H1 (cell line): ENCODE data around the gene YY1AP1. TPM values are rescaled to one million over a fixed set of nuclear protein-coding genes. Genes with fewer than 3 reads are reported as not detected.
"Not testable (repeated sequence)": the region's sequence is repeated elsewhere in the genome, so short reads cannot be mapped to it uniquely, and the experiment has no call there.

ENCODE experiments used
- CTCF ChIA-PET: fragments of 300-600 bp; sonication (Branson Sonifier 250); formaldehyde crosslinking; loops from one replicate; lab custom pipeline; 2021; ENCODE audit not compliant: partially characterized antibody; lab: Charles Lee
- POLR2A ChIA-PET: fragments of 300-600 bp; sonication (Branson Sonifier 250); formaldehyde crosslinking; loops from one replicate; lab custom pipeline; 2021; ENCODE audit warnings: inconsistent platforms; ENCODE audit not compliant: partially characterized antibody; lab: Charles Lee
- DNase-seq, 2 experiments: peaks; one replicate each; pipeline versions ENCODE4 v3.0.0 to v3.0.0-alpha.2; 2010 to 2022; ENCODE audit warnings: low spot score in 2 of 2, low read depth in 1 of 2, mixed read lengths in 1 of 2
- FAIRE-seq: peaks from 2 replicates; lab custom pipeline; 2011; peaks lifted over from hg19 to GRCh38; lab: Jason Lieb, UNC
- H2AFZ ChIP-seq: 2 replicates; pipeline ENCODE4 v1.8.1; 2012; ENCODE audit warnings: low read length, inconsistent platforms
- H2AK5ac ChIP-seq: 2 replicates; pipeline ENCODE4 v1.6.1; 2013; ENCODE audit warnings: low read depth, low read length
- H2BK120ac ChIP-seq: replicated peaks from 2 replicates; pipeline ENCODE3; 2013; ENCODE audit warnings: low read depth, low read length, inconsistent platforms
- H2BK12ac ChIP-seq: 2 replicates; pipeline ENCODE4 v1.6.1; 2013; ENCODE audit warnings: low read depth, low read length
- H2BK15ac ChIP-seq: 2 replicates; pipeline ENCODE4 v1.6.1; 2013; ENCODE audit warnings: low read length
- H2BK20ac ChIP-seq: 2 replicates; pipeline ENCODE4 v1.6.1; 2013; ENCODE audit warnings: low read length
- H2BK5ac ChIP-seq: 2 replicates; pipeline ENCODE4 v1.6.1; 2013; ENCODE audit warnings: low read depth, low read length
- H3K14ac ChIP-seq: 2 replicates; pipeline ENCODE4 v1.6.1; 2013; ENCODE audit warnings: inconsistent platforms; ENCODE audit not compliant: insufficient read length
- H3K18ac ChIP-seq: 2 replicates; pipeline ENCODE4 v1.6.1; 2013; ENCODE audit warnings: low read length; ENCODE audit errors: extremely low read depth
- H3K23ac ChIP-seq: 2 replicates; pipeline ENCODE4 v1.6.1; 2013; ENCODE audit warnings: inconsistent platforms; ENCODE audit not compliant: insufficient read length
- H3K23me2 ChIP-seq: 2 replicates; pipeline ENCODE4 v1.6.1; 2013; ENCODE audit warnings: low read depth, low read length
- H3K27ac ChIP-seq: 2 replicates; pipeline ENCODE4 v1.6.1; 2011; ENCODE audit warnings: low read depth, low read length, inconsistent platforms
- H3K27me3 ChIP-seq, 4 experiments: replicated peaks in 1 of 4; 1 replicate in 1 of 4; 2 replicates in 3 of 4; pipeline versions ENCODE4 v1.6.1 to v1.8.1; 2011 to 2013; ENCODE audit warnings: low read length in 3 of 4, mild to moderate bottlenecking in 3 of 4, inconsistent platforms in 2 of 4, mixed read lengths in 2 of 4, moderate library complexity in 1 of 4; ENCODE audit not compliant: control insufficient read depth in 3 of 4, insufficient read depth in 3 of 4; ENCODE audit errors: extremely low read depth in 1 of 4
- H3K36me3 ChIP-seq, 4 experiments: 2 replicates each; pipeline versions ENCODE4 v1.6.1 to v1.8.1; 2011 to 2013; ENCODE audit warnings: mild to moderate bottlenecking in 4 of 4, low read length in 3 of 4, moderate library complexity in 2 of 4, control low read depth in 1 of 4, inconsistent platforms in 1 of 4; ENCODE audit not compliant: insufficient read depth in 4 of 4, control insufficient read depth in 2 of 4
- H3K4ac ChIP-seq: replicated peaks from 2 replicates; pipeline ENCODE3; 2013; ENCODE audit warnings: low read length, low read depth, mixed read lengths, inconsistent platforms; ENCODE audit not compliant: insufficient read length
- H3K4me1 ChIP-seq, 4 experiments: replicated peaks in 1 of 4; 1 replicate in 1 of 4; 2 replicates in 3 of 4; pipeline versions ENCODE4 v1.6.1 to v1.8.1; 2011 to 2013; ENCODE audit warnings: low read length in 3 of 4, inconsistent platforms in 2 of 4, mixed read lengths in 1 of 4; ENCODE audit not compliant: insufficient read depth in 4 of 4, control insufficient read depth in 3 of 4
- H3K4me2 ChIP-seq, 2 experiments: 2 replicates each; pipeline versions ENCODE4 v1.6.1 to v1.8.1; 2011 to 2013; ENCODE audit warnings: low read depth in 2 of 2, low read length in 2 of 2, control low read depth in 1 of 2, inconsistent platforms in 1 of 2, mild to moderate bottlenecking in 1 of 2; ENCODE audit not compliant: insufficient read depth in 1 of 2
- H3K4me3 ChIP-seq, 4 experiments: fragments of 200-600, 300-600 bp in 1 of 4; sonication (generic), shearing (Covaris generic), sonication (Bioruptor Twin) in 1 of 4; 2 replicates each; pipeline versions ENCODE4 v1.5.1 to v1.8.1; 2011 to 2016; ENCODE audit warnings: low read length in 4 of 4, low read depth in 3 of 4, control low read depth in 2 of 4, inconsistent platforms in 2 of 4, mild to moderate bottlenecking in 2 of 4, mixed read lengths in 1 of 4, moderate library complexity in 1 of 4; ENCODE audit not compliant: insufficient read depth in 2 of 4; ENCODE audit errors: extremely low read depth in 1 of 4
- H3K56ac ChIP-seq: replicated peaks from 2 replicates; pipeline ENCODE3; 2013; ENCODE audit warnings: low read depth, mild to moderate bottlenecking, mixed read lengths, low read length, inconsistent platforms; ENCODE audit not compliant: insufficient read length
- H3K79me1 ChIP-seq: 2 replicates; pipeline ENCODE4 v1.6.1; 2013; ENCODE audit warnings: low read depth, low read length, control low read depth
- H3K79me2 ChIP-seq, 2 experiments: 2 replicates each; pipeline versions ENCODE4 v1.6.1 to v1.8.1; 2012 to 2013; ENCODE audit warnings: low read length in 2 of 2, mild to moderate bottlenecking in 2 of 2, inconsistent platforms in 1 of 2; ENCODE audit not compliant: insufficient read depth in 2 of 2, control insufficient read depth in 1 of 2
- H3K9ac ChIP-seq, 4 experiments: replicated peaks in 1 of 4; 1 replicate in 1 of 4; 2 replicates in 3 of 4; pipeline versions ENCODE4 v1.6.1 to v1.8.1; 2011 to 2013; ENCODE audit warnings: low read depth in 3 of 4, low read length in 3 of 4, control low read depth in 2 of 4, mild to moderate bottlenecking in 2 of 4, moderate library complexity in 2 of 4, inconsistent platforms in 1 of 4; ENCODE audit errors: extremely low read depth in 1 of 4
- H3K9me3 ChIP-seq, 2 experiments: 2 replicates each; pipeline versions ENCODE4 v1.6.1 to v1.8.1; 2012 to 2013; ENCODE audit warnings: mild to moderate bottlenecking in 2 of 2, moderate library complexity in 2 of 2, control low read depth in 1 of 2, inconsistent platforms in 1 of 2, low read depth in 1 of 2, low read length in 1 of 2, mixed read lengths in 1 of 2; ENCODE audit not compliant: insufficient read depth in 2 of 2
- H4K20me1 ChIP-seq, 2 experiments: replicated peaks in 1 of 2; 2 replicates each; pipeline versions ENCODE3 to v1.8.1; 2011 to 2013; ENCODE audit warnings: inconsistent platforms in 2 of 2, low read length in 2 of 2, mild to moderate bottlenecking in 1 of 2; ENCODE audit not compliant: insufficient read depth in 2 of 2, control insufficient read depth in 1 of 2
- H4K5ac ChIP-seq: 2 replicates; pipeline ENCODE4 v1.6.1; 2013; ENCODE audit warnings: low read length, low read depth, mixed read lengths, inconsistent platforms; ENCODE audit not compliant: insufficient read length
- H4K8ac ChIP-seq: 2 replicates; pipeline ENCODE4 v1.8.0; 2013; ENCODE audit warnings: mild to moderate bottlenecking, moderate library complexity, low read length, inconsistent platforms; ENCODE audit not compliant: insufficient read depth; ENCODE audit errors: extremely low read depth
- H4K91ac ChIP-seq: replicated peaks from 2 replicates; pipeline ENCODE3; 2013; ENCODE audit warnings: low read length, mixed read lengths, inconsistent platforms; ENCODE audit not compliant: insufficient read length
- EP300 ChIP-seq, 2 experiments: IDR thresholded peaks; 1 replicate in 1 of 2; 2 replicates in 1 of 2; pipeline ENCODE4 v1.6.1; 2011 to 2012; ENCODE audit warnings: low read depth in 2 of 2, low read length in 2 of 2, mild to moderate bottlenecking in 2 of 2, borderline replicate concordance in 1 of 2, inconsistent platforms in 1 of 2, moderate library complexity in 1 of 2
- WGBS, 2 experiments: shearing (Covaris generic) in 1 of 2; methylation state at CpG; one replicate each; pipeline versions ENCODE4 v1.1.6 to v1.1.7; 2013 to 2015; ENCODE audit warnings: low lambda C conversion rate in 2 of 2, mixed read lengths in 2 of 2, inconsistent platforms in 1 of 2, low coverage in 1 of 2, missing lambda C conversion rate in 1 of 2; ENCODE audit not compliant: insufficient replicate concordance in 2 of 2, insufficient coverage in 1 of 2, insufficient read length in 1 of 2; ENCODE audit errors: extremely low coverage in 1 of 2, missing lambda C conversion rate in 1 of 2; 5-methylcytosine and 5-hydroxymethylcytosine counted together
- polyA plus RNA-seq, 7 experiments: library from polyadenylated mRNA; depleted of rRNA in 3 of 7; stranded (reverse) in 5 of 7; unstranded in 2 of 7; fragments of >200 nt in 5 of 7; fragments of 200-250 nt in 2 of 7; gene quantifications; 1 replicate in 5 of 7; 2 replicates in 1 of 7; 4 replicates in 1 of 7; pipeline versions ENCODE4 v1.2.1 to v1.2.3, GENCODE V29; 2011 to 2013; ENCODE audit warnings: missing spikeins in 2 of 7, mixed read lengths in 2 of 7
- total RNA-seq: library from RNA; stranded (reverse); fragmentation: NEBNext Ultra II Directional; extraction: Animal tissue kit (Norgen Biotek cat#: 25700); gene quantifications from 2 replicates; pipeline ENCODE4 v1.2.1, GENCODE V29; 2021

Gene YY1AP1
- total and polyA plus RNA-seq, 2 of the 8 experiments (the other 6 are each of a cell fraction or from before 2014, with no cell fraction given): 44.2 to 48.6 TPM

DNA sequence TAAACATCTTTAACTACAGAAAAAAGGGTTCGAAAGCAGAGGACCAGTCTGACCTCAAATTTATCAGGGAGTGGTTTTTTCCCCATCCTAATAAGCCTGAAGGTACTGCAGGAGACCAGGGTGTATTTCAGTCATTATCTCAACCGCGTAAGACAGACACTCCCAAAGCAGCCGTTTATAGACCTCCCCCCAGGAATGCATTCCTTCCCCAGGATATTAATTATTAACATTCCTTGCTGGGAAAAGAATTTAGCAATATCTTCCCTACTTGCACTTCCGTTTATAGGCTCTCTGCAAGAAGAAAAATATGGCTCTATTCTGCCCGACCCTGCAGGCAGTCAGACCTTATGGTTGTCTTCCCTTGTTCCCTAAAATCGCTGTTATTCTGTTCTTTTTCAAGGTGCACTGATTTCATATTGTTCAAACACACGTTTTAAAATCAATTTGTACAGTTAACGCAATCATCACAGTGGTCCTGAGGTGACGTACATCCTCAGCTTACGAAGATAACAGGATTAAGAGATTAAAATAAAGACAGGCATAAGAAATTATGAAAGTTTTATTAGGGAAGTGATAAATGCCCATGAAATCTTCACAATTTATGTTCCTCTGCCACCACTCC lies 45.9 kb downstream of the YY1AP1 start:
- not testable (repeated sequence) for H3K36me3 ChIP-seq

More for the DNA sequence above, 45.9 kb downstream of the YY1AP1 start:
- H4K20me1 ChIP-seq, H3K79me2 ChIP-seq, H3K23me2 ChIP-seq, FAIRE-seq, H3K27ac ChIP-seq, H2BK12ac ChIP-seq, H3K56ac ChIP-seq, H3K4me3 ChIP-seq, H3K4ac ChIP-seq, H2BK5ac ChIP-seq, H3K9ac ChIP-seq, H2BK20ac ChIP-seq, H3K27me3 ChIP-seq, H4K8ac ChIP-seq, H2AFZ ChIP-seq, H3K18ac ChIP-seq, H3K14ac ChIP-seq, H3K4me2 ChIP-seq, DNase-seq, H2BK120ac ChIP-seq, H3K4me1 ChIP-seq, H2AK5ac ChIP-seq, H4K5ac ChIP-seq, CTCF ChIA-PET, H3K23ac ChIP-seq, POLR2A ChIA-PET, H3K79me1 ChIP-seq, H2BK15ac ChIP-seq, H4K91ac ChIP-seq: not testable (repeated sequence)
- peak in 1 of 2 experiments; percentile 79; a peak in 1 of 3 replicates for TF ChIP-seq EP300 (IDR thresholded peaks at IDR 0.05; ENCODE audit: borderline replicate concordance in 1 of 2, low read depth in 2 of 2, low read length in 2 of 2)
- 88% methylated on average over 11 of the region's 11 CpGs; no CpG with 5 or more reads in 1 of the 2 experiments for WGBS, 2 experiments
- H3K9me3 ChIP-seq: peaks cover 20 to 23% of the 10 kb centered on the region in 2 experiments
